ENCODE measurements around the gene ZNF280C.
A peak's percentile ranks its signal among the peaks of the same experiment; 100 is the strongest.
"Not testable (repeated sequence)": the region's sequence is repeated elsewhere in the genome, so short reads cannot be mapped to it uniquely, and the experiment has no call there.

Gene ZNF280C

GRCh38 chrX:130282151-130282550, 13.5 kb upstream of the ZNF280C start:
- in situ Hi-C loops (cut with MboI; ENCODE audit: low sequenced_read_pairs, unreplicated experiment) = no loop called here
- DNase-seq (ENCODE audit: low spot score) = no peak
- TF ChIP-seq, protein P1, sequence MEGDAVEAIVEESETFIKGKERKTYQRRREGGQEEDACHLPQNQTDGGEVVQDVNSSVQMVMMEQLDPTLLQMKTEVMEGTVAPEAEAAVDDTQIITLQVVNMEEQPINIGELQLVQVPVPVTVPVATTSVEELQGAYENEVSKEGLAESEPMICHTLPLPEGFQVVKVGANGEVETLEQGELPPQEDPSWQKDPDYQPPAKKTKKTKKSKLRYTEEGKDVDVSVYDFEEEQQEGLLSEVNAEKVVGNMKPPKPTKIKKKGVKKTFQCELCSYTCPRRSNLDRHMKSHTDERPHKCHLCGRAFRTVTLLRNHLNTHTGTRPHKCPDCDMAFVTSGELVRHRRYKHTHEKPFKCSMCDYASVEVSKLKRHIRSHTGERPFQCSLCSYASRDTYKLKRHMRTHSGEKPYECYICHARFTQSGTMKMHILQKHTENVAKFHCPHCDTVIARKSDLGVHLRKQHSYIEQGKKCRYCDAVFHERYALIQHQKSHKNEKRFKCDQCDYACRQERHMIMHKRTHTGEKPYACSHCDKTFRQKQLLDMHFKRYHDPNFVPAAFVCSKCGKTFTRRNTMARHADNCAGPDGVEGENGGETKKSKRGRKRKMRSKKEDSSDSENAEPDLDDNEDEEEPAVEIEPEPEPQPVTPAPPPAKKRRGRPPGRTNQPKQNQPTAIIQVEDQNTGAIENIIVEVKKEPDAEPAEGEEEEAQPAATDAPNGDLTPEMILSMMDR (IDR thresholded peaks at IDR 0.05; ENCODE audit: borderline replicate concordance, control extremely low read depth, extremely low read depth, insufficient read depth, missing control alignments) = no peak

- TF ChIP-seq, protein P1 (IDR thresholded peaks at IDR 0.05; ENCODE audit: borderline replicate concordance, control extremely low read depth, extremely low read depth, insufficient read depth, missing control alignments) = no peak
- DNase-seq (ENCODE audit: low spot score) = no peak
- in situ Hi-C loops (cut with MboI; ENCODE audit: low sequenced_read_pairs, unreplicated experiment) = no loop called here
Observed at GRCh38 chrX:130280901-130281300, 12.2 kb upstream of the ZNF280C start.

DNA sequence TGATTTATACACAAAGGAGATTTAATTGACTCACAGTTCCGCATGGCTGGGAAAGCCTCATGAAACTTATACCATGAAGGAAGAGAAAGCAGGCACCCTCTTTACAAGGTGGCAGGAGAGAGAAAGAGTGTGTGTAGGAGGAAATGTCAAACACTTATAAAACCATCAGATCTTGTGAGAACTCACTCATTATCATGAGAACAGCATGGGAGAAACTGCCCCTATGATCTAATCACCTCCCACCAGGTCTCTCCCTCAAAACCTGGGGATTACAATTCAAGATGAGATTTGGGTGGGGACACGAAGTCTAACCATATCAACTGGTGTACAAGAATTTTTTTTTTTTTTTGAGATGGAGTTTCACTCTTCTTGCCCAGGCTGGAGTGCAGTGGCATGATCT, 3.6 kb upstream of the ZNF280C start:
- in situ Hi-C loops (cut with MboI; ENCODE audit: low sequenced_read_pairs, unreplicated experiment); DNase-seq (ENCODE audit: low spot score): not testable (repeated sequence)

- in situ Hi-C loops (cut with MboI; ENCODE audit: low sequenced_read_pairs, unreplicated experiment); DNase-seq (ENCODE audit: low spot score): not testable (repeated sequence)
Observed at GRCh38 chrX:130269391-130269790, 692 bp upstream of the ZNF280C start.

GRCh38 chrX:130267956-130268448, 697 bp downstream of the ZNF280C start:
- DNase-seq (ENCODE audit: low spot score) = peak; percentile 12
- TF ChIP-seq, protein P1 (IDR thresholded peaks at IDR 0.05; ENCODE audit: borderline replicate concordance, control extremely low read depth, extremely low read depth, insufficient read depth, missing control alignments) = no peak
- in situ Hi-C loops (cut with MboI; ENCODE audit: low sequenced_read_pairs, unreplicated experiment) = no loop called here

GRCh38 chrX:130264573-130264972, 4.1 kb downstream of the ZNF280C start:
- TF ChIP-seq, protein P1 (IDR thresholded peaks at IDR 0.05; ENCODE audit: borderline replicate concordance, control extremely low read depth, extremely low read depth, insufficient read depth, missing control alignments) = no peak
- in situ Hi-C loops (cut with MboI; ENCODE audit: low sequenced_read_pairs, unreplicated experiment) = no loop called here
- DNase-seq (ENCODE audit: low spot score) = no peak

DNA sequence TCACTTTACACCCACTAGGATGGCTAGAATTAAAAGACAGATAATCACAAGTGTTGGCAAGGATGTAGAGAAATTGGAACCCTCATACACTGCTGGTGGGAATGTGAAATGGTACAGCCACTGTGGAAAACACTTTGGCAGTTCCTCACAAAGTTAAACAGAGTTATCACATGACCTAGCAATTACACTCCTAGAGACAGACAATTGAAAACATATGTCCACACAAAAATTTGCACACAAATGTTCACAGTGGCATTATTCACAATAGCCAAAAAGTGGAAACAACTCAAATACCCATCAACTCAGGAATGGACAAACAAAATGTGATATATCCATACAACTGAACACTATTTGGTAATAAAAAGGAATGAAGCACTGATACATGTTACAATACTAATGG, 5.7 kb downstream of the ZNF280C start:
- in situ Hi-C loops (cut with MboI; ENCODE audit: low sequenced_read_pairs, unreplicated experiment) = no loop called here
- TF ChIP-seq, protein P1 (IDR thresholded peaks at IDR 0.05; ENCODE audit: borderline replicate concordance, control extremely low read depth, extremely low read depth, insufficient read depth, missing control alignments) = no peak
- DNase-seq (ENCODE audit: low spot score) = no peak

DNA sequence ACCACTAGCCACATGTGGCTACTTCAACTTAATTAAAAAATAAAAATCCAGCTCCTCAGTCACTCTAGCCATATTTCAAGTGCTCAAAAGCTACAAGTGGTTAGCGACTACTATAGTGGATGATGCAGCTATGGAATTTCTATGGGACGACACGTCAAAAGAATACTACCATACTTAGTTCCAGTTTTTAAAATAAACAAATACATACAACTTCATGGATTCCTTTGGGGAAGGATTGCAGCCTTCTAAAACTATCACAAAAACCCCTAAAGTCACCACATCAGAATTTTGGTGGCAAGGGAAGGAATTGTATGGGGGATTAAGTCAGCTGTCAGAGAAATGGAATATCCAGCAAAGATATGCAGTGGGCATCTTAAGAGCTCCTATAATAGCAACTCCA, 6.5 kb downstream of the ZNF280C start:
- in situ Hi-C loops (cut with MboI; ENCODE audit: low sequenced_read_pairs, unreplicated experiment) = no loop called here

More for the DNA sequence above, 6.5 kb downstream of the ZNF280C start:
- DNase-seq (ENCODE audit: low spot score) = no peak
- TF ChIP-seq, protein P1 (IDR thresholded peaks at IDR 0.05; ENCODE audit: borderline replicate concordance, control extremely low read depth, extremely low read depth, insufficient read depth, missing control alignments) = no peak

Data from GM13976 (cell line).